ENCODE results near the gene MICAL3.

MICAL3 gene

GRCh38 chr22:17810570-17811116 is 213.7 kb downstream of the MICAL3 start:
- H3K27me3 Mint-ChIP-seq (ENCODE audit: low read depth, poor library complexity): no peaks in the 10 kb centered on the region
- H3K4me3 Mint-ChIP-seq: no peak overlapping the region
- no peak for DNase-seq
- no peaks in the 10 kb centered on the region for H3K9me3 Mint-ChIP-seq
- H3K27ac Mint-ChIP-seq: no peak overlapping the region
- H3K36me3 Mint-ChIP-seq (ENCODE audit: low read depth): peaks cover 17% of the 10 kb centered on the region
- peaks cover 53% of the 10 kb centered on the region for H3K4me1 Mint-ChIP-seq
- TF ChIP-seq, protein P1, sequence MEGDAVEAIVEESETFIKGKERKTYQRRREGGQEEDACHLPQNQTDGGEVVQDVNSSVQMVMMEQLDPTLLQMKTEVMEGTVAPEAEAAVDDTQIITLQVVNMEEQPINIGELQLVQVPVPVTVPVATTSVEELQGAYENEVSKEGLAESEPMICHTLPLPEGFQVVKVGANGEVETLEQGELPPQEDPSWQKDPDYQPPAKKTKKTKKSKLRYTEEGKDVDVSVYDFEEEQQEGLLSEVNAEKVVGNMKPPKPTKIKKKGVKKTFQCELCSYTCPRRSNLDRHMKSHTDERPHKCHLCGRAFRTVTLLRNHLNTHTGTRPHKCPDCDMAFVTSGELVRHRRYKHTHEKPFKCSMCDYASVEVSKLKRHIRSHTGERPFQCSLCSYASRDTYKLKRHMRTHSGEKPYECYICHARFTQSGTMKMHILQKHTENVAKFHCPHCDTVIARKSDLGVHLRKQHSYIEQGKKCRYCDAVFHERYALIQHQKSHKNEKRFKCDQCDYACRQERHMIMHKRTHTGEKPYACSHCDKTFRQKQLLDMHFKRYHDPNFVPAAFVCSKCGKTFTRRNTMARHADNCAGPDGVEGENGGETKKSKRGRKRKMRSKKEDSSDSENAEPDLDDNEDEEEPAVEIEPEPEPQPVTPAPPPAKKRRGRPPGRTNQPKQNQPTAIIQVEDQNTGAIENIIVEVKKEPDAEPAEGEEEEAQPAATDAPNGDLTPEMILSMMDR (IDR thresholded peaks at IDR 0.05): no peak

- Mint-ChIP-seq H3K27ac (peak overlapping the region; percentile 88), H3K4me3 (no peak overlapping the region), H3K4me1 (peaks cover 67% of the 10 kb centered on the region), H3K9me3 (no peaks in the 10 kb centered on the region), H3K27me3 (ENCODE audit: low read depth, poor library complexity) (no peaks in the 10 kb centered on the region), H3K36me3 (ENCODE audit: low read depth) (peaks cover 17% of the 10 kb centered on the region)
- DNase-seq: peak; percentile 31
- TF ChIP-seq, protein P1 (IDR thresholded peaks at IDR 0.05): no peak
These were observed 215.5 kb downstream of the MICAL3 start for GRCh38 chr22:17808693-17809403.

- H3K27ac Mint-ChIP-seq: peak overlapping the region; percentile 66
- TF ChIP-seq, protein P1 (IDR thresholded peaks at IDR 0.05): no peak
- peaks cover 75% of the 10 kb centered on the region for H3K4me1 Mint-ChIP-seq
- no peak overlapping the region for H3K4me3 Mint-ChIP-seq
- H3K9me3 Mint-ChIP-seq: no peaks in the 10 kb centered on the region
- H3K27me3 Mint-ChIP-seq (ENCODE audit: low read depth, poor library complexity): no peaks in the 10 kb centered on the region
- no peak for DNase-seq
- H3K36me3 Mint-ChIP-seq (ENCODE audit: low read depth): peaks cover 17% of the 10 kb centered on the region
These were observed 216.6 kb downstream of the MICAL3 start for GRCh38 chr22:17807578-17808410.

- H3K36me3 Mint-ChIP-seq (ENCODE audit: low read depth): peaks cover 17% of the 10 kb centered on the region
- peaks cover 80% of the 10 kb centered on the region for H3K4me1 Mint-ChIP-seq
- no peaks in the 10 kb centered on the region for H3K9me3 Mint-ChIP-seq
- TF ChIP-seq, protein P1 (IDR thresholded peaks at IDR 0.05): no peak
- peaks cover 2% of the 10 kb centered on the region for H3K27me3 Mint-ChIP-seq (ENCODE audit: low read depth, poor library complexity)
- no peak for DNase-seq
- no peak overlapping the region for H3K4me3 Mint-ChIP-seq
- H3K27ac Mint-ChIP-seq: peak overlapping the region; percentile 66
These were observed 217.3 kb downstream of the MICAL3 start for GRCh38 chr22:17807086-17807485.

GRCh38 chr22:17806437-17806836 is 217.9 kb downstream of the MICAL3 start:
- no peaks in the 10 kb centered on the region for H3K9me3 Mint-ChIP-seq

More at GRCh38 chr22:17806437-17806836, 217.9 kb downstream of the MICAL3 start:
- Mint-ChIP-seq H3K4me3 (no peak overlapping the region), H3K27me3 (ENCODE audit: low read depth, poor library complexity) (peaks cover 3% of the 10 kb centered on the region), H3K4me1 (peaks cover 82% of the 10 kb centered on the region), H3K36me3 (ENCODE audit: low read depth) (peaks cover 17% of the 10 kb centered on the region), H3K27ac (no peak overlapping the region)
- DNase-seq: no peak
- TF ChIP-seq, protein P1 (IDR thresholded peaks at IDR 0.05): no peak
